ENCODE measurements around the gene EIF4E.
"Not testable (repeated sequence)": the region's sequence is repeated elsewhere in the genome, so short reads cannot be mapped to it uniquely, and the experiment has no call there.

The EIF4E gene

DNA sequence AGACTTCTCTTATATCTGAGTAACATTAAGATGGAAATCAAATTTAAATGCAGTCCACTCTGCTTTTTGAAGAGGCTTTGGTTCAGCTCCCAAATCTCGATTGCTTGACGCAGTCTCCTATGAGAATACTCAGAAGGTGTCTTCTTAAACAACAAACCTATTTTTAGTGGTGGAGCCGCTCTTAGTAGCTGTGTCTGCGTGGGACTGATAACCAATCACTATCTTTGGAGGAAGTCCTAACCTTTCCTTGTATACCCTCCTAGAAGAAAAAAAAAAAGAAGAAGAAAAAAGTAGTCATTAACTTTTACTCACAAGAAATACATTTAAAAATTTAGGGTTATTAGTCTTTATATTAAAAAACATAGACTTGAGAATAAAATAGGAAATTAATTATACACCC, 48.0 kb downstream of the EIF4E start:
- DNase-seq (ENCODE audit: low read depth in 1 of 2, low spot score in 1 of 2) = not testable (repeated sequence)

DNA sequence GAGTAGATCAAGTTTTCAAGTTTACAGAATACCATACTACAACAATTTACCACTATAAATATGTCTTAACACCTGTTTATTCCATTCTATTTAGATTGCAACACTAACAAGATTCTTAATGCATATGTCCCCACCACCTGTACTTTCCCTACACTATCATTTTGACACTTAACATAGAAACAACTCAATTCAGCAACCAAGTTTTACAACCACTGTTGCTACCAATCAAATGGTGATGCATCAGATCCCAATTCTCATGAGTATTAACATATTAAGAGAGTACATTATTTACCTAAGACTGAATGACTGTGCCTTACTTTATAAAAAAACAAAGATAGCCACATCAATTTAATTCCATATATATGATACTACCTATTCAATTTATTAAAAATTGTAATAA, 49.4 kb downstream of the EIF4E start:
- no peak for DNase-seq (ENCODE audit: low read depth in 1 of 2, low spot score in 1 of 2)

- no peak for DNase-seq (ENCODE audit: low read depth in 1 of 2, low spot score in 1 of 2)
Measured at GRCh38 chr4:98873059-98873458, 55.9 kb downstream of the EIF4E start.

DNA sequence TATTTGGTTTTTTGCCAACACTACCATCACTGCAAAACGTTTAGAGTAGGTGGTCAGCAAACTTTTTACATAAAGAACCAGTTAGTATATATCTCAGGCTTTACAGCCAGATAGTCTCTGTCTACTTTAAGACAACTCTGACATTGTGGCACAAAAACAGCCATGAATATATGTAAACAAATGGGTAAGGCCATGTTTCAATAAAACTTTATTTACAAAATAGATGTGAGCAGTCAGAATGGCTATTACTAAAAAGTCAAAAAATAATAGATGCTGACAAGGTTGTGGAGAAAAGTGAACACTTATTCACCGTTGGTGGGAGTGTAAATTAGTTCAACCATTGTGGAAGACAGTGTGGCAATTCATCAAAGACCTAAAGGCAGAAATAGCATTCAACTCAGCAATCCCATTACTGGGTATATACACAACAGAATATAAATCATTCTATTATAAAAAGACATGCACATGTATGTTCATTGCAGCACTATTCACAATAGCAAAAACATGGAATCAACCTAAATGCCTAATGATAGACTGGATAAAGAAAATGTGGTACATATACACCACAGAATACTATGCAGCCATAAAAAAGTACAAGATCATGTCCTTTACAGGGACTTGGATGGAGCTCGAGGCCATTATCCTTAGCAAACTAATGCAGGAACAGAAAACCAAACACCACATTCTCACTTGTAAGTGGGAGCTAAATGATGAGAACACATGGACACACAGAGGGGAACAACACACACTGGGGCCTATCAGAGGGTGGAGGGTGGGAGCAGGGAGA, 56.6 kb downstream of the EIF4E start:
- not testable (repeated sequence) for DNase-seq (ENCODE audit: low read depth in 1 of 2, low spot score in 1 of 2)

DNA sequence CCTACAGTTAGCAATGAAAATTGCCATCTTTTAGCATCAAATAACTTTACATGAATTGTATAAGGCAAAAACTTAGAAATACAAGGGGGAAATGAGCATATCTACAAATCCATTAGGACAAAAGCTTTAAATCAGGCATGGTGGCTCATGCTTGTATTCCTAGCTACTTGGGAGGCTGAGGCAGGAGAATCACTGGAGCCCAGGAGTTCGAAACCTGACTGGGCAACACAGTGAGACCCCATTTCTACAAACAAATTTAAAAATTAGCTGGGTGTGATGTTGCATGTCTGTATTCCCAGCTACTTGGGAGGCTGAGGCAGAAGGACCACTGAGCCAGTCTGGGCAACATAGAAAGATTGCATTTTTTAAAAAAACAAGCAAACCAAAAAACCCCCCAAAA, 61.3 kb downstream of the EIF4E start:
- no peak for DNase-seq (ENCODE audit: low read depth in 1 of 2, low spot score in 1 of 2)

DNA sequence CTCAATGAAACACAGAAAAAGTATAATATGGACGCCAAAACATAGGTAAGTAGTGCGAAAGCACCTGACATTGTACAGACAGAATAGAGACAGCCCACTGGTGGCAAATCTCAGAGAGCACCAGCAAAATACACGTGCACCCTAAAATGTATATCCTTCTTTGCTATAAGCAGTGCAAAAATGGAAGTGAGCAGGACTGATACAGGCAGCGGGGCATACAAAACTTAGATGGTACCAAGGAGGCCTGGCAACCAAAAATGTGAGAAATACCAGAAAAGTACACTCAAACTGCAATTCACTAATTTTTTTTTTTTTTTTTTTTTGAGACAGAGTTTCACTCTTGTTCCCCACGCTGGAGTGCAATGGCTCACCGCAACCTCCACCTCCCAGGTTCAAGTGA, 63.9 kb downstream of the EIF4E start:
- no peak for DNase-seq (ENCODE audit: low read depth in 1 of 2, low spot score in 1 of 2)

DNA sequence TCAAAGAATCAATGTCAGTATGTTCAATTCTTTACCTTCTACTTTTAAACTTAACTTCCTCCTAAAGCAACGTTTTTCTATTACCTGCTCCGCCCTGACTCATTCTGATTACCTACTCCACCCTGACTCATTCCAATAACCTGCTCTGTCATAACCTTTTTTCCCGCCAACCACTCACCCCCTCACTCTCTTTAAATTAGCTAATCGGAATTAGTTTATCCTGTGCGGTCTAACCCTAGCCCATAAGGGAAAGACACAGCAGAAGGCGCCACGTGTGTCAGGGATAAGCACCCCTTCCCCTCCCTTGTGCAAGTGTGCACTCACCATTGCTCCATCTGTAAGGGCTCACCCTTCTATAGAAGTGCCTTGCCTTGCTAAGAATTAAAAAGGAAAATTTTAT, 64.4 kb downstream of the EIF4E start:
- peak in 1 of 2 donors; percentile 9 for DNase-seq (ENCODE audit: low read depth in 1 of 2, low spot score in 1 of 2)

GRCh38 chr4:98862371-98862770, 66.6 kb downstream of the EIF4E start:
- no peak for DNase-seq (ENCODE audit: low read depth in 1 of 2, low spot score in 1 of 2)

DNA sequence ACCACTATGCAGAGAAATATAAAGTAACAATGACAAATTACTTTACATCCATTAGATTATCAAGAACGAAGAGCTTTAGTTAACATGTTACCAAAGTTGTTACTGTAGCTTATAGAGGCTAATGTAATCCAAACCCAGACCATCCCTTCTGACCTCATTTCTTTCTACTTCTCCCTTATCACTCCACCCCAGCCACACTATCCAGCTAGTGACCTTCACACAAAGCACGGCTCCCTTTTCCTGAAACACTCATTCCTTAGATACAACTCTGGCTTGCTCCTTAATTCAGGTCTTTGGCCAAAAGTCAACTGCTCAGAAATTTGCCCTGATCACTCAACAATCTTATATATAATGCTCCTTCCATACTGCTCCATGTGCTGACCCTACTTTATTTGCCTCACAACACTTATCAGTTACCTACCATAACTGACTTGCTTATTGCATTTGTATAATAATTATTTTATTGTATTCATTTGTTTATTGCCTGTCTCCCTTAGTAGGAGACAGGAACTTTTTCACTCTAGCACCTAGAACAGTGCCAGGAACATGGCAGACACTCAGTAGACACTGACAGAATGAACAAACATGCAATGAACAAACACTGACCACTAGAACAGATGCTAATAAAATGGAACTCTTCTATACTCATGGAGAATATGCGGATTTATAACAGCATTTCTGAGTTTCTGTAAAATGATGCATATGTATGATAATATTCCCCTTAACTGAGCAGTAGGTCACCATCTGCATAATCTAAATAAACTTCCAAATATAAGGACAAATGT, 67.6 kb downstream of the EIF4E start:
- no peak for DNase-seq (ENCODE audit: low read depth in 1 of 2, low spot score in 1 of 2)

GRCh38 chr4:98851806-98852205, 77.1 kb downstream of the EIF4E start:
- DNase-seq (ENCODE audit: low read depth in 1 of 2, low spot score in 1 of 2) = no peak

DNA sequence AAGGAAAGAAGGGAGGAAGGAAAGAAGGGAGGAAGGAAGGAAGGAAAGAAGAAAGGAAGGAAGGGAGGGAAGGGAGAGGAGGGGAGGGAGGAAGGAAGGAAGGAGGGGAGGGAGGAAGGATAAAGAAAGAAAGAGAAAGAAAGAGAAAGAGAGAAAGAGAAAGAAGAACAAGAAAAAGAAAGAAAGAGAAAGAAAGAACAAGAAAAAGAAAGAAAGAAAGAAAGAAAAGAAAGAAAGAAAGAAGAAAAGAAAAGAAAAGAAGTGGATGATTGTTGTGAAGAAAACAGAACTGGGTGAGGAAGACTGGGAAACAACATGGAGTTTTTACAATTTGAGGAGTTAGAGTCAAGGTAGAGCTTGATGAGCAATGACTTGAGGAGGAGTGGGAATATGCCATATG, 78.0 kb downstream of the EIF4E start:
- no peak for DNase-seq (ENCODE audit: low read depth in 1 of 2, low spot score in 1 of 2)

- DNase-seq (ENCODE audit: low read depth in 1 of 2, low spot score in 1 of 2) = no peak
Measured at GRCh38 chr4:98848448-98848847, 80.5 kb downstream of the EIF4E start.

DNA sequence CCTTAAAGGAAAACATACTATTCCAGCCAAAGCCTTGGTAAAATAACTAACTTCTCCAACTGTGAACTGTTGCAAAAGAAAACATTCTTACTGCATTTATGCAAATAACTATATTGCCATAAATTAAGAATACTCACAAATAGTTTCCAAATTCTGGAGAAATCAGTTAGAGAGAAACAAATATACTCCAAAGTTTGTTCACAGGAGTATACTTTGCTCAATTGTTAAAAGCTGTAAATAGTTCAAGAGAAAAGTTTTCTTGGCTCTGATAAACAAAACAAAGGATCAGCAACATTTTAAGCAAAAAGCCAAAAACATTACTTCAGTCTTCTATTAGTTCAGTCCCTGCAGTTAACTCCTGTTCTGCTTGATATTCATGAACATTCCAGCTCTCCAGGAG, 83.0 kb downstream of the EIF4E start:
- no peak for DNase-seq (ENCODE audit: low read depth in 1 of 2, low spot score in 1 of 2)

DNA sequence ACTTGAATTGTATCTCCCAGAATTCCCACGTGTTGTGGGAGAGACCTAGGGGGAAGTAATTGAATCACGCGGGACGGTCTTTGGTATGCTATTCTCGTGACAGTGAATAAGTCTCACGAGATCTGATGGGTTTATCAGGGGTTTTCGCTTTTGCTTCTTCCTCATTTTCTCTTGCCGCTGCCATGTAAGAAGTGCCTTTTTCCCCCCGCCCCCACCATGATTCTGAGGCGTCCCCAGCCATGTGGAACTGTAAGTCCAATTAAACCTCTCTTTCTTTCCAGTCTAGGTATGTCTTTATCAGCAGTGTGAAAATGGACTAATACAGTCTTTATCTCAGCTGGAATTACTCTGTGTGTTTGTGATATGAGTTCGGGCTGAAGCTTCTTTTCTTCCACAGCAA, 86.0 kb downstream of the EIF4E start:
- DNase-seq (ENCODE audit: low read depth in 1 of 2, low spot score in 1 of 2) = not testable (repeated sequence)

- no peak for DNase-seq (ENCODE audit: low read depth in 1 of 2, low spot score in 1 of 2)
Measured at GRCh38 chr4:98838977-98839618, 89.8 kb downstream of the EIF4E start.

DNA sequence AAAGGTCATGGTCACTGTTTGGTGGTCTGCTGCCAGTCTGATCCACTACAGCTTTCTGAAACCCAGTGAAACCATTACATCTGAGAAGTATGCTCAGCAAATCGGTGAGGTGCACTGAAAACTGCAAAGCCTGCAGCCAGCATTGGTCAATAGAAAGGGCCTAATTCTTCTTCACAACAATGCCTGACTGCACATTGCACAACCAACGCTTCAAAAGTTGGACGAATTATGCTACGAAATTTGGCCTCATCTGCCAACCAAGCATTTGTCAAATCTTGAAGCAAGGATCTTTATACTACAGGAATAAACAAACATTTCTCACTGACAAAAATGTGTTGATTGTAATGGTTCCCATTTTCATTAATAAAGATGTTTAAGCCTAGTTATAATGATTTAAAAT, 90.4 kb downstream of the EIF4E start:
- no peak for DNase-seq (ENCODE audit: low read depth in 1 of 2, low spot score in 1 of 2)

DNA sequence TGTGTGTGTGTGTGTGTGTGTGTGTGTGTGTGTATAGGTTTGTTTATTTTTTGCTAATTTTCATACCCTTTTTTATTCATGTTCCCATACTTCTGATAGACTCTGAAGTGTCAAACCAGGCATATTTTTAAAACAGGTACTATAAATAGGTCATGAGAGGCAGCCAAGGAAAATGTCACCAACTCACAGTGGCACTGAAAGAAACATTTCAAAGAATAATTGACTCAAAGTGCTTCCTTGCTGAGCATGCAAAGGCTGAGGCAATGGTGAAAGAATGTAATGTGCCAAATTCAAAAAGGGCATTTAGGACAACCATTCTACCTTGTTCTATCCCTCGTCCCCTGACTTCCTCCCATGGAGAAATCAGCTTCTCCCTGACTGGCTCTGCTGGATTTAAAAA, 95.5 kb downstream of the EIF4E start:
- DNase-seq (ENCODE audit: low read depth in 1 of 2, low spot score in 1 of 2) = no peak

GRCh38 chr4:98831036-98831435, 97.9 kb downstream of the EIF4E start:
- DNase-seq (ENCODE audit: low read depth in 1 of 2, low spot score in 1 of 2) = not testable (repeated sequence)
